Measurements from ENCODE around the gene CFAP61.

The CFAP61 gene

DNA sequence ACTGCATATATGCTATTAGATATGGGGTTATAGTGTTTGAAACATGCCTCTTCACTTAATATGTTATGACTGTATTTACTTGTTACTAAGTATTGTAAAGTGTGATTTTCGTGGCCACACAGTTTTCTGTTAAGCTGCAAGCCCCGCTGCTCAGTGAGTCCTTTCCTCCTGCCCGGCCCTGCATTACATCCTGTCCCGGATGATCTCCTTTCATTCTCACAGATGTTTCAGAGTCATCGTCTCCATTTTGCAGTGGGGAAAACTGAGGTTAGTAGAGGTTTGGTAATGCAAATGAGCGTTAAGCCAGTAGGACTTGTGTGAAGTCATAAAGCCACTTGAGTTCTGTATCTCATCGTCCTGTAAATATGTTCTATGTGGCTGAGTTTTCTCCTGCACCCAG lies 155.5 kb downstream of the CFAP61 start:
- no peak overlapping the region for H3K4me3 ChIP-seq (ENCODE audit: low read depth, low read length)
- TF ChIP-seq, protein P1, sequence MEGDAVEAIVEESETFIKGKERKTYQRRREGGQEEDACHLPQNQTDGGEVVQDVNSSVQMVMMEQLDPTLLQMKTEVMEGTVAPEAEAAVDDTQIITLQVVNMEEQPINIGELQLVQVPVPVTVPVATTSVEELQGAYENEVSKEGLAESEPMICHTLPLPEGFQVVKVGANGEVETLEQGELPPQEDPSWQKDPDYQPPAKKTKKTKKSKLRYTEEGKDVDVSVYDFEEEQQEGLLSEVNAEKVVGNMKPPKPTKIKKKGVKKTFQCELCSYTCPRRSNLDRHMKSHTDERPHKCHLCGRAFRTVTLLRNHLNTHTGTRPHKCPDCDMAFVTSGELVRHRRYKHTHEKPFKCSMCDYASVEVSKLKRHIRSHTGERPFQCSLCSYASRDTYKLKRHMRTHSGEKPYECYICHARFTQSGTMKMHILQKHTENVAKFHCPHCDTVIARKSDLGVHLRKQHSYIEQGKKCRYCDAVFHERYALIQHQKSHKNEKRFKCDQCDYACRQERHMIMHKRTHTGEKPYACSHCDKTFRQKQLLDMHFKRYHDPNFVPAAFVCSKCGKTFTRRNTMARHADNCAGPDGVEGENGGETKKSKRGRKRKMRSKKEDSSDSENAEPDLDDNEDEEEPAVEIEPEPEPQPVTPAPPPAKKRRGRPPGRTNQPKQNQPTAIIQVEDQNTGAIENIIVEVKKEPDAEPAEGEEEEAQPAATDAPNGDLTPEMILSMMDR (IDR thresholded peaks at IDR 0.05; ENCODE audit: low read depth, low read length) = no peak

DNA sequence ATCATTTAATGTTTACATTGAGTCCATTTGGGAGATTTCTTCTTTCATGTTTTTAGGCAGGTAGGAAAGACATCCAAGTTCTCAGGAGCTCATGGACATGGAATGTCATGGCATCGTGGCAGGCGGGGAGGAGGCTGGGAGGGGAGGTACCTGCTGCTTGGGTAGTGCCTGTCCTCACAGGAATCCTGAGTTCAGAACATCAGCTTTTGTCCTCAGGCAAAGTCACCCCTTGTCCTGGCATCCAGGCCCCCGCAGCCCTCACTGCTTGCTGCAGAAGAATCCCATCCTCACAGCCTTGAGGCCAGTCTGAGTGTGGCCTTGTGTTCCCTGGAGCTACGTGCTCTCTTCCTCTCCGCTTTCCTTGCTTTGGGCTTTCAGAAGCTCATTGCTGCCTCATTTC lies 157.4 kb downstream of the CFAP61 start:
- H3K4me3 ChIP-seq (ENCODE audit: low read depth, low read length) = no peak overlapping the region
- TF ChIP-seq, protein P1 (IDR thresholded peaks at IDR 0.05; ENCODE audit: low read depth, low read length) = no peak

DNA sequence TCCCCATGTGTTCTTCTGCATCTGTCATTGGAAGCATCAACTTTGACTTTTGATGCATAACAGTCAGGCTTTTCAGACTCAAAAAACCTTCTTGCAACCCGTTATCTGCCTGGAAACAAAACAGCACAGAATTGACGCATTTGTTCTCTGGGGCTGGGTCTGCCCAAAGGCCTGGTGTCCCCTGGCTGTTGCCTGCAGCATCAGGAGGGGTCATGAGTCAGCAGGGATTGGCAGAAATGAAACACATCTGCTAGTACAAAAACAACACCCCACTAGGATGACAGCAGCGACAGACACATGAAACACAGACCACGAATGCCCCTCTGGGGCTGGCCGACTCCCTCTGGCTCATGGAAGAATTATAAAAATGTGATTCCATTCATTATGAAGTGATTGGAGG lies 158.0 kb downstream of the CFAP61 start:
- TF ChIP-seq, protein P1 (IDR thresholded peaks at IDR 0.05; ENCODE audit: low read depth, low read length) = no peak
- no peak overlapping the region for H3K4me3 ChIP-seq (ENCODE audit: low read depth, low read length)

DNA sequence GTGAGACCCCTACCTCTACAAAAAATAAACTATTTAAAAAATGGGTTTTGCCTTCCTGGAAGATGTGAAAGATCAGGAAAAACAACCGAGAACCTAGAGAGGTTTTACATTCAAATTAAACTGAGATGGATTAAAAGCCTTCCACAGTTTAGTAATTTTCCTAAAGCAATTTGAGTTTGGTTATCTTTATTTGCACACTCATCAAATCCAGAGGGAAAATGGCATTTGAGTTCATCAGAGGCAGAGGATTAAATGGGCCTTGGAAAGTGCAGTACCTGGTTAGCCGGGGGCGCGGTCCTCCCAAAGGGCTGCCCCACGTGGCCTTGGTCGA lies 158.6 kb downstream of the CFAP61 start:
- H3K4me3 ChIP-seq (ENCODE audit: low read depth, low read length) = no peak overlapping the region
- TF ChIP-seq, protein P1 (IDR thresholded peaks at IDR 0.05; ENCODE audit: low read depth, low read length) = no peak

DNA sequence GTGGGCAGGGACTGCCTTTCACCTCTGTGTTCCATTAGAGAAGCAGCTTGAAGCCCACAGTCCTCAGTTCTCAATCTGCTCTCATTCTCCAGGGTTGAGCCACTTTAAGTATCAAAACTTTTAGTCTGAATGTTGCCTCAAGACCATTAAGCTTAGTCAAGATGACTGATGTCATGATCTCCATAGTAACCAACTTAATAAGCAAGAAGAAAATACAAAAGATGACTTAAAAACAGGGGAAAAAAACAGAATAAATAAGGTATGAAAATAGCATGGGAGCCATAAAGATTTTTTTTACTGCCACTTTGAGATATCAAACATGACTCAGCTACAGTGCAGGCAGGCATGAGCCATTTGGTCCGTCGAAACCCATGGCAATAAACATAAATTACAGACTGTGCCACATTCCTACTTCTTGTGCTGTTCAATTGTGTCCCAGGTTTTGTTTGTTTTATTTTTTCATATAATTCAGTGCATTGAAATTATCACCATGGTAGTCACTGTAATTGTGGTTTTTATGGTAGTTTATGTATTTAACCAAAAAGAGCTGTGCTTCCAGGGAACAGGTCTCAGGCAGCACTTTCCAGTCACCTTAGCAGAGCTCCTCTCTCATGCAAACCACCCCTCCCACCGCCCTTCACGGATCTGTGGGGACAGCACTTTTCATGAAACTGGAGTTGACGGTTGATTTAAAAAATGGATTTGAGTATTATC lies 159.1 kb downstream of the CFAP61 start:
- H3K4me3 ChIP-seq (ENCODE audit: low read depth, low read length) = no peak overlapping the region
- TF ChIP-seq, protein P1 (IDR thresholded peaks at IDR 0.05; ENCODE audit: low read depth, low read length) = no peak

DNA sequence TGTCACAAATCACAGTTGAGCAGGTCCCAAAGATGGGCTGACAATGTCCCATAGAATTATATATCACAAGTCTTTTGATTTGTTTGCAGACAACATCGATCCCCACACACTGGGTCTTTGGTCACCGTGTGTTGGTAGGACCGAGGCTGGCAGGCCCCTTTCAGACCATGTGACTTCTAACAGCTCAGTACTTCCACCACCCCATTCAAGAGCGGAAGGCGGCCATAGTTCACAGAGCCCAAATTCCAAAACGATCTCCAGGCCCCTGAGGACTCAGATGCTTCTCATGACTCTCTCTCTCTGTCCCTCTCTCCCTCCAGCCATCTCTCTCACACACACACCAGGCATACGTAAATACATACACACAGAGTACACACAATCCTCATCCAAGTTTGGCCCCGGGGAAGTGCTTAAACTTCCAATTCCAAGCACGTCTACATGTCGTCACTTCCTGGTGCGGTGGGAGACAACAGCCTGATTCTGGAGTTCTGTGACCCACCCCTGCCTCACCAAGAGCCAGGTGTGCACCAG lies 159.7 kb downstream of the CFAP61 start:
- TF ChIP-seq, protein P1 (IDR thresholded peaks at IDR 0.05; ENCODE audit: low read depth, low read length) = no peak
- no peak overlapping the region for H3K4me3 ChIP-seq (ENCODE audit: low read depth, low read length)

DNA sequence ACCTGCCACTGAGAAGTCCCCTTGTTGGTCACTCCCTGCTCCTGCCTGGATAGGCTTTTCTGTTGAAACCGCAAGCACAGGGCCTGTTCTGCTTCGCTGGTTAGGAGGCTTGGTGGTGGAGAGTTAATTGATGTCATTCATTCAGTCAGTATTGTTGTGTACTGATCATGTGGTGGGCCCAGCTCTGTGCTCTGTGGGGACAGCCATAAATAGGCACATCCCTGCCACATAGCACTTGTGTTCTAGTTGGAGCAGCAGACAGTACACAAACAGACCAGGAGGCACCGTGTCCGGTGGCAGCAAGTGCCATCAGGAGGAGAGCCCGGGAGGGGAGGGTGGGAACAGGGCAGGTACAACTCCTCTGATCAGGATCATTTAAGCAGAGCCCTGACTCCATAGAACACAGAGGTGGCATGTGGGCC lies 160.4 kb downstream of the CFAP61 start:
- TF ChIP-seq, protein P1 (IDR thresholded peaks at IDR 0.05; ENCODE audit: low read depth, low read length) = no peak
- no peak overlapping the region for H3K4me3 ChIP-seq (ENCODE audit: low read depth, low read length)

Data from WI38 (cell line).